AML-193 (cell line): ENCODE results near the gene LIN28A.
"Not testable (repeated sequence)": the region's sequence is repeated elsewhere in the genome, so short reads cannot be mapped to it uniquely, and the experiment has no call there.

ENCODE experiments used
- DNase-seq, 2 experiments: peaks; one replicate each; lab custom pipeline; 2025; lab: John Stamatoyannopoulos, UW

Gene LIN28A

GRCh38 chr1:26410706-26411623 lies at the start of gene LIN28A:
Gene LIN28A (plus strand): TSS chr1:26410817. CDS start chr1:26410892, 75 bp downstream.
- DNase-seq, result no peak

DNA sequence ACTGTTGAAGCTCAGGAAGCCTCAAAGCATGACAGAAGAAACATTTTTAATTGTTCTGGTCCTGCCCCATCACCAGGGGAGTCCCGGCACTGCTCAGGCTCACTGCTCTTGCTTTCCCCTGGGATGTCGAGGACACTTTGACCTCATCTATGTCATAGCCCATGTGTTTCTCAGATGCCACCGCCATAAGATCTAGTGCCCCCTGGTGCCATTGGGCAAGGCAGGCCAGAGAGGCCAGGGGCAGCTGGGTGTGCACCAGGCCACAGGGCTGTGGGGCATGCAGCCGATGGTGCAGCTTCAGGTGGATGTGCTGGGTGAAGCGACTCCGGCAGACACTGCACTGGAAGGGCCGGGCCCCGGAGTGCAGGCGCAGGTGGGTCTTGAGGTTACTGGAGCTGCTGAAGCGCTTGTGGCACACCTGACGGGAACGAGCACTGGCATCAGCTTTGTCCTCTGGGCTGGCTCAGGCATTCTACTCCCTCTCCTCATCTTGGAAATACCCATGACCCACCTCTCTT lies 49.0 kb upstream of the LIN28A start:
- DNase-seq, result no peak

- no peak for DNase-seq
Observed at GRCh38 chr1:26362331-26362730, 48.3 kb upstream of the LIN28A start.

GRCh38 chr1:26363549-26364448 lies 46.8 kb upstream of the LIN28A start:
- DNase-seq, result peak; percentile 57 to 65

DNA sequence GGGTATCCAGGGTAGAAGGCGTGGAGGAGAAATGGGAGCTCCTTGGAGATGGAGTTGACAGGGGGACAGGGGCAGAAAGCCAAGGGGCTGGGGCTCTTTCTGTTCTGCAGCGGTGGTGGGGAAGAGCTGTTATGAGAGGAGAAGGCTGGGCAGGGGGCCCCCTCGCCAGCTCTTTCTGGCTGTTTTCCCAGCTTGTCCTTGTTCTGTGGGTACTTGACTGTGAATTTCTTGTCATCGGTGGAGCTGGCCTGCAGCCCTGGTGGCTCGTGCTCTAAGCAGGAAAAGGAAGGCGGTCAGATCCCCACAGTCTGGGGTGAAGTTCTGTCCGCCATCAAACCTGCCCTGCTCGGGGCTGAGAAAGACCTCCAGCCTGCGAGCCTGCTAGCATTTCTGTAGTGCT lies 45.7 kb upstream of the LIN28A start:
- DNase-seq, result no peak

- no peak for DNase-seq
Observed at GRCh38 chr1:26367441-26367840, 43.2 kb upstream of the LIN28A start.

DNA sequence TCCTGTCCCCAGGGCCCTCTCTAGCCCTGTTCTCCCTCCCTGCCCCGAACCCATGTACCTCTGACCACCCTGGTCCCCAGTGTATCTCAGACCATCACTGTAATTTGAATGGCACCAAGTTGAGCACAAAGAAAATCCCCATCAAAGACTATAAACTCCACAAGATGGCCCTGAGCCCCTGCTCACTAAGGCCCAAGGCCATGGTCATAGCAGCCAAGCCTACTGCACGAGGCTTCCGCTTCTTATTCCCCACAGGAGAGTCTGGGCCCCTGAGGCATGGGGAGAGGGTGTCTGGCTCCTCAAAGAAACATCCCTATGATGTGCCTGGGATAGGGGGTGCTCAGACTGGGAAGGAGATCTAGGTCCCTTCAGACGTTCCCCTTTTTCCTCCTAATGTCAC lies 42.6 kb upstream of the LIN28A start:
- DNase-seq, result no peak

DNA sequence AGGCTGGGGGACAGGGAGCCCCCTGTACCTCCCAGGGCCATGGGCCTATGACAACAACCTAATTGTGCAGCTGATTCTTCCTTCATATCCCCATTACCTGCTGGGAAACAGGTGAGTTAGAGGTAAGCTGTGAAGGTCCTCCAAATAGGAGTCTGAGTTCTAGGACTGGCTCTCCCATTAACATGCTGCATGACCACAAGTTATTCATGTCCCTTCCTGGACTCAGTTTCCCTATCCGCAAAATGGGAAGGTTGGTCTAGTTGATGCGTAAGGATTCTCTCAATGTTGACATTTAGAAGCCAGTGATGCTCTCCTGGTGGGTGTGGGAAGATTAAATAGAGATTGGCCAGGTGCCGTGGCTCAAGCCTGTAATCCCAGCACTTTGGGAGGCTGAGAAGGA lies 42.1 kb upstream of the LIN28A start:
- no peak for DNase-seq

- no peak for DNase-seq
Observed at GRCh38 chr1:26370591-26371382, 39.8 kb upstream of the LIN28A start.

DNA sequence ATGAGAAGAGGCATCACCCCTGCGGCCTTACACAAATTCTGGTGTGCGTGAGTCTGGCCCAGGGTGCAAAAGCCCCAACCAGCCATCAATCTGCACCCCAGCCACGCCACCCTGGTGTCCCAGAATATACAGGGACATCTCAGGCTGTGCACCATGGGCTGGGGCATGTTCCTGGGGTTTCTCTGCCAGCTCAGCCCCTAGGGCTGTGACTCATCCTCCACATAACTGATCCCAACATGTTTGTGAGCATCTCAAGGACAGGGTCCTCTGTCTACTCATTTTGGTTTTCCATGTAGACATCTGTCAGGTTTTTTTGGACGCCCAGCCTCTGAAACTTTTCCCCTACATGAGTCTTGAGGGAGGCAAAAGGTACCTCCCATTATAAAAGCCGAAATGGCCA lies 38.6 kb upstream of the LIN28A start:
- DNase-seq, result no peak

- DNase-seq, result not testable (repeated sequence)
Observed at GRCh38 chr1:26372611-26373010, 38.0 kb upstream of the LIN28A start, which contains the start of gene ZNF683. Gene ZNF683 (minus strand): TSS chr1:26372750. CDS start chr1:26368571, 4,179 bp downstream.

- DNase-seq, result no peak
Observed at GRCh38 chr1:26373281-26373680, 37.3 kb upstream of the LIN28A start.

- no peak for DNase-seq
Observed at GRCh38 chr1:26373789-26374188, 36.8 kb upstream of the LIN28A start.

DNA sequence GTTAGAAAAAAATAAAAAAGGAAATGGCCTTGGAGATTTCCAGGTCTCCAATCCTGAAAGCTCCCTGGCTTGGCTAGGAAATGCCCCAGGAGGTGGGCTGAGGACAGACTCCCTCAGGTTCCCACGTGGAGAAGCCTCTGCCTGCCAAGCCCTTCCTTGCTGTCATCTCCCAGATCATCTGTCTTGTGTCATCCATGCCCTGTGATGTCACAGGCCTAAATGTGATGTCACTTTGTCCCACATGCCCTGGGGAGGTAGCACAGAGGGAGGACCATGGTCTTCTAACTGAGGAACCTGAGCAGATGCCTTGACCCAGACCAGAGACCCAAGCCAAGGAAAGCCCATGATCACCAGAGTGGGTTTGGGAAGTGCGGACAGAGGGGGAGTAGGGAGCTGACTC lies 36.3 kb upstream of the LIN28A start:
- not testable (repeated sequence) for DNase-seq

DNA sequence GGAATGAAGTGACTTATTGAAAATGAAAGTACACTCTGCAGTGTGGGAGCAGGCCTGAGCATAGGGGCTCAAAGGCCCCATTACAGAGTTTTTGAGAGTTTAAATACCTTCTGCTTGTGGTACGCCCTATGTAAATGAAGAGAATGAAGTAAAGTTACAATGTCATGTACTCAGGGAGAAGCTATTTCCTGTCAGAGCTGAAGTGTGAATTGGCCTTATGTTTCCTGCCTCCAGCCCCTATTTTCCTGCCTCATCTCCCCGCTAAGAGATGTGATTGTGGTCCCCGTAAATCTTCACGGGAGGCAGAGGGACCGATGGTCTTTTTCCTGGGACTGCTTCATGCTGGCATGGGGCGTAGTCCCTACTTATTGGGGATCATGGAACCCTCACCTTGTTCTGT lies 35.5 kb upstream of the LIN28A start:
- DNase-seq, result no peak

DNA sequence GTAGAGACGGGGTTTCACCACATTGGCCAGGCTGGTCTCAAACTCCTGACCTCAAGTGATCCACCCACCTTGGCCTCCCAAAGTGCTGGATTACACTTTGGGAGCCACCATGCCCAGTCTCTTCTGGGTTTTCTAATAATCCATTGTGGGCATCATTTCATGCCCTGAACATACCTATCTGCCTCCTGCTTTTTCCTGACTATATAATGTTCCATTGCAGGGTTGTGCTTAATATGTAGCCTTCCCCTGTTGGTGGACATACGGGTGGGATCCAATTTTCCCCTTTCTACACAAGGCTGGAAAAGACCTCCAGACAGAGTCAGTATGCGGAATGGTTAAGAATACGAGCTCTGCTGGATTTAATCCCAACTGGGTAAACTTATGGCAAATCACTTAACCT lies 34.6 kb upstream of the LIN28A start:
- DNase-seq, result no peak

- DNase-seq, result peak in 1 of 2 experiments; percentile 8
Observed at GRCh38 chr1:26378088-26378878, 32.3 kb upstream of the LIN28A start.

DNA sequence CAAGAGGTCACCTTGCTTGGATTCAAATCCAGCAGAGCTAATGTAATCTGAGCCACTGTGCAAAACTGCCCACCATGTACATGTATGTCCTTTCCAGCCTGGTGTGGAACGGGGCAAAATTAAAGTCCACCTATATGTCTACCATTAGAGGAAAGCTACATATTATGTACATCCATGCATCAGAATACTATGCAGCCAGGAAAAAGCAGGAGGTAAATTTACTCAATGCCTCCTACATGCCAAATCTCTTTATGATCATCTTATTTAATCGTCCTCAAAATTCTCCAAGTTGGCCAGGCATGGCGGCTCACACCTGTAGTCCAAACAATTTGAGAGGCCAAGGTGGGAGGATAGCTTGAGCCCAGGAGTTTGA lies 31.8 kb upstream of the LIN28A start:
- no peak for DNase-seq

GRCh38 chr1:26384076-26384475 lies 26.5 kb upstream of the LIN28A start:
- DNase-seq, result no peak

DNA sequence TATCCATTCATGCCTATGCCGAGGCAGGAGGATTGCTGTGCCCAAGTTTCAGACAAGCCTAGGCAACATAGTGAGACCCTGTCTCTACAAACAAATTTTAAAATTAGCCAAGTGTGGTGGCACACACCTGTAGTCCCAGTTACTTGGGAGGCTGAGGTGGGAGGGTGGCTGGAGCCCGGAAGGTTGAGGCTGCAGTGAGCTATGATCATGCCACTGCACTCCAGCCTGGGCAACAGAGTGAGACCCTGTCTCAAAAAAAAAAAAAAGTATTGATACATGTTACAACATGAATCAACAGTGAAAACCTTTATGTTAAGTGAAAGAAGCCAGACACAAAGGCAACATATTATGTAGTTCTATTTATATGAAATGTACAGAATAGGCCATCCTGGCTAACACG lies 25.6 kb upstream of the LIN28A start:
- not testable (repeated sequence) for DNase-seq

DNA sequence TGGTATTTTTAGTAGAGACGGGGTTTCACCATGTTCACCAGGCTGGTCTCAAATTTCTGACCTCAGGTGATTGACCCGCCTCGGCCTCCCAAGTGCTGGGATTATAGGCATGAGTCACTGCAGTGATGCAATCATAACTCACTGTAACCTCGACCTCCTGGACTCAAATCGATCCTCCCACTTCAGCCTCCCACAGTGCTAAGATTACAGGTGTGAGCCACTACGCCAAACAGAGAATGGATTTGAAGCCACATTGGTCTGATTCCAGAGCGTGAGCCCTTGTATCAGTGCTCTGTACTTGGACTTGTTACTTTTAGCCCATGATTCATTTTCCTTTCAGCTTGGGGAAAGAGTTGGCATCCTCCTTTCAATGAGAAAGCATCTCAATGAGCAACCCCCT lies 23.2 kb upstream of the LIN28A start:
- DNase-seq, result no peak
